Measurements from ENCODE around the gene SHTN1.

DNA sequence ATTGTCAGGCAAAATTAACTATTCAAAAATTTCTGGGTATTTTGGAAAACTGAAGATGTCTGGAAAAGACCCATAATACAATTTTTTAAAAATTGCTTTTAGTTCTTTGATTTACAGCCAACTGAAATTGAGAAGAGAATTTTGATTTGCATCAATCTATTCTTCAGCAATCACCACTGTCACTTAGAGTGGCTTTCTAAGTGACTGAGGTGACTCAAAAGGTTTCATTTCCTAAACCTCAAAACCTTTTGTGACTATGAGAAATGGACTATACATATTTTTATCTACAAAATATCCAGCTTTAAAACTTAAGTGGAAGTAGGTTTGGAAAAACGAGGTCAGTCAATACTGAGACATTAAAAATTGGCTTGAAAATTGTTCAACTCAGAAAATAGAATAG lies 95.7 kb downstream of the SHTN1 start:
- TF ChIP-seq POLR2AphosphoS5 (IDR thresholded peaks at IDR 0.05; ENCODE audit: borderline replicate concordance, low read depth, low read length): no peak
- TF ChIP-seq EZH2 (IDR thresholded peaks at IDR 0.05): no peak
- no peak for TF ChIP-seq FOXP2 (optimal IDR thresholded peaks at IDR 0.05; ENCODE audit: control extremely low read depth, extremely low read length, insufficient read depth)

All from SK-N-MC (cell line).